NCI-H226 (cell line): ENCODE measurements around the gene PCGF3.
"Not testable (repeated sequence)": the region's sequence is repeated elsewhere in the genome, so short reads cannot be mapped to it uniquely, and the experiment has no call there.

Experiments used
- DNase-seq: peaks from one replicate; pipeline ENCODE4 v3.0.0-alpha.2; 2015

Gene PCGF3

DNA sequence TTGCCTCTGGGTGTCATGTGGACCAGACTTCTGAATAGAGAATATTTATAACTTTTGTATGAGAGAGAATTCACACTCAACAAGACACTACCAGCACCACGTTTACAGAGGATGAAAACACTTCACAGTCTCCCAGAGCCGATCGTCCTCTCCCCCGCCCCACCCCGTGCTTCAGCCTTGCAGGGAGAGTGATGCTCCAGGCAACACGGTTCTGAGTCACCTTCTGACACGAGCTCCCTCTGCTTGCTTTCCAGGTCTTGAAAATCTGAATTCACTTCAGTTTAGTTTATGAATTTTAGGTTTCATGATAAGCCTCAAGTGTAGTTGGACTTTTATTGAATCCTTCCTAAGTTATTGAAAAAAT lies 60.5 kb downstream of the PCGF3 start:
- peak; percentile 60 for DNase-seq

GRCh38 chr4:766559-767283 lies 61.1 kb downstream of the PCGF3 start:
- DNase-seq = no peak

GRCh38 chr4:768076-768475 lies 62.4 kb downstream of the PCGF3 start:
- no peak for DNase-seq

DNA sequence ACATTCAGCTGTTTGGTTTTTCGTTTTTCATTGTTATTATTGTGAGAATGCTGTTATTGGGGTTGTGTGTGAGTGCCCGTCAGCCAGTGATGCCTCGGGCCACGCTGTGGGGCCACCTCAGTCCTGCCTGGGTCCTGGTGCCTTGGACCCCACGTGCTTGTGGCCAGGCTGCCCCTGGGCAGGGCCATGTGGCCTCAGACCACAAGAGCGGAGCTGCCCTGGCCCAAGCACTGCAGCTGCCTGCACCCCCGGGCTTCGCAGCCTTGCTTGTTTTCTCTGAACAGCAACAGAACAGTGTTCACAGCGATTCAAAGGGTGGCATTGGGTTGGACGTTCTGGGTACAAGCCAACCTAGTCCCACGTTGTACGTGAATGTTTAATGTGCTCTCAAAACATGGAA lies 63.4 kb downstream of the PCGF3 start:
- DNase-seq = no peak

- no peak for DNase-seq
These were observed 63.9 kb downstream of the PCGF3 start for GRCh38 chr4:769511-769910.

DNA sequence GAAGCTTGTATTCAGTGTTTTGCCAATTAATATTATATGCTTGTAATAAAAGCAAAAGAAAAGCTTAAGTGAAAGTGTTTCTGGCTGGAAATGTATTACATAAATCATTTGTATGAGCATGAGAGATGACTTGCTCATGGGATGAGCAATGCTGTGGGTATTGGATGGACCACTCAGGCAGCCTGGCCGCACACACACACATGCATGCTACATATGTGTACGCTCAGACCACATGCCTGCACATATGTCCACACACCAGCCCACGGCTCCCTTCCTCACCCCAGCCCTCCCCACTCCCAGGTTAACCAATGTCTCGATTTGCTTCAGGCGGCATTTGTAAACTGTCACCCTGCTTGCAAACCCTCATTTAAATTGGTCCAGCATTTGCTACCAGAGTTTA lies 64.4 kb downstream of the PCGF3 start:
- no peak for DNase-seq

DNA sequence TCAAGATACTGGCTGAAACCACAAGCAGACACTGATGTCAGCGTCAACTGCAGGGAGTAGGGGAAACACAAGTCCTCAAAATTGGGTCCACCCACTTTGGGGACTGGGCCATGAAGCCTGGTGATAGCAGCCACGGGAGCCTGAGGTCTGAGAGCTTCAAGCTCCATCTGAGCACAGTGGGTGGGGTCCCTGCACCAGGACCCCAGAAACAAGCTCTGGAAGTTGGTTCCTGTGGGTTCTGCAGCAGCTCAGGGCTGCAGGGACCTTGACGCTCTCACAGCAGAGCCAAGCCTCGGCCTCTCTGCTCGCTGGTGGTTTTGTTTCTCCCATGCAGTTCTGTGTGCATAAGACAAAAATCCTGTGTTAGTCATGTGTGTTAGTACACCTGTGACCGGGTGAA lies 65.8 kb downstream of the PCGF3 start:
- DNase-seq = no peak

- DNase-seq = no peak
These were observed 66.5 kb downstream of the PCGF3 start for GRCh38 chr4:772118-772517.

- DNase-seq = no peak
These were observed 67.1 kb downstream of the PCGF3 start for GRCh38 chr4:772776-773175.

DNA sequence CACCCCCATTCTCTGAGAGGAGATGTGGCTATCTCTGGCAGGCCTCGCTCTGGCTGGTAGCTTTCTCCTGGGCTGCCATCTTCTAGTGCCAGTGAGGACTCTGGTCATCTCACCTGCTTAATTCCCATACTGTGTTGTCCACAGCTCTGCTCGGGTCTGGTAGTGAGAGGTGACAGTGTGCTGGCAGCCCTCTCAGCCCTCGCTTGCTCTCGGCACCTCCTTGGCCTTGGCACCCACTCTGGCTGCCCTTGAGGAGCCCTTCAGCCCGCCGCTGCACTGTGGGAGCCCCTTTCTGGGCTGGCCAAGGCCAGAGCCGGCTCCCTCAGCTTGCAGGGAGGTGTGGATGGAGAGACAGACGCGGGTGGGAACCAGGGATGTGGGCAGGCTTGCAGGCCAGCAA lies 67.6 kb downstream of the PCGF3 start:
- no peak for DNase-seq

DNA sequence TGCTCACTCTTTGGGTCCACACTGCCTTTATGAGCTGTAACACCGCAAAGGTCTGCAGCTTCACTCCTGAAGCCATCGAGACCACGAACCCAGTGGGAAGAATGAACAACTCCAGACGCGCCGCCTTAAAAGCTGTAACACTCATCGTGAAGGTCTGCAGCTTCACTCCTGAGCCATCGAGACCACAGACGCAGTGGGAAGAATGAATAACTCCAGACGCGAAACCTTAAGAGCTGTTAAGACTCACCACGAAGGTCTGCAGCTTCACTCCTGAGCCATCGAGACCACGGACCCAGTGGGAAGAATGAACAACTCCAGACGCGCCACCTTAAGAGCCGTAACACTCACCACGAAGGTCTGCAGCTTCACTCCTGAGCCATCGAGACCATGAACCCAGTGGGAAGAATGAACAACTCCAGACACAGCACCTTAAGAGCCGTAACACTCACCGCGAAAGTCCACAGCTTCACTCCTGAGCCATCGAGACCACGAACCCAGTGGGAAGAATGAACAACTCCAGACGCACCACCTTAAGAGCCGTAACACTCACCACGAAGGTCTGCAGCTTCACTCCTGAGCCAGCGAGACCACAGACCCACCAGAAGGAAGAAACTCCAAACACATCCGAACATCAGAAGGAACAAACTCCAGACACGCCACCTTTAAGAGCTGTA lies 68.9 kb downstream of the PCGF3 start:
- not testable (repeated sequence) for DNase-seq

DNA sequence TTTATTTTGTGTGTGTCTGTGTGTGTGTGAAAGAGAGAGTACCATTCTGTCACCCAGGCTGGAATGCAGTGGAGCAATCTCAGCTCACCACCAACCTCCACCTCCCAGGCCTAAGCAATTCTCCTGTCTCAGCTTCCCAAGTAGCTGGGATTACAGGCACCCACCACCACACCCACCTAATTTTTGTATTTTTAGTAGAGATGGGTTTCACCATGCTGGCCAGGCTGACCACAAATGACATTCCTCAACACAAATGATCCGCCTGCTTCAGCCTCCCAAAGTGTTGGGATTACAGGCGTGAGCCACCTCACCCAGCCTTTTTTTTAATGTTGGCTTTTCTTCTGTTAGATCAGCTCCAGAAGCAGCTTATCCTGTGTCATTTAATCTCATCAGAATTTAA lies 69.9 kb downstream of the PCGF3 start:
- DNase-seq = not testable (repeated sequence)

- no peak for DNase-seq
These were observed 71.3 kb downstream of the PCGF3 start for GRCh38 chr4:776743-777441.

DNA sequence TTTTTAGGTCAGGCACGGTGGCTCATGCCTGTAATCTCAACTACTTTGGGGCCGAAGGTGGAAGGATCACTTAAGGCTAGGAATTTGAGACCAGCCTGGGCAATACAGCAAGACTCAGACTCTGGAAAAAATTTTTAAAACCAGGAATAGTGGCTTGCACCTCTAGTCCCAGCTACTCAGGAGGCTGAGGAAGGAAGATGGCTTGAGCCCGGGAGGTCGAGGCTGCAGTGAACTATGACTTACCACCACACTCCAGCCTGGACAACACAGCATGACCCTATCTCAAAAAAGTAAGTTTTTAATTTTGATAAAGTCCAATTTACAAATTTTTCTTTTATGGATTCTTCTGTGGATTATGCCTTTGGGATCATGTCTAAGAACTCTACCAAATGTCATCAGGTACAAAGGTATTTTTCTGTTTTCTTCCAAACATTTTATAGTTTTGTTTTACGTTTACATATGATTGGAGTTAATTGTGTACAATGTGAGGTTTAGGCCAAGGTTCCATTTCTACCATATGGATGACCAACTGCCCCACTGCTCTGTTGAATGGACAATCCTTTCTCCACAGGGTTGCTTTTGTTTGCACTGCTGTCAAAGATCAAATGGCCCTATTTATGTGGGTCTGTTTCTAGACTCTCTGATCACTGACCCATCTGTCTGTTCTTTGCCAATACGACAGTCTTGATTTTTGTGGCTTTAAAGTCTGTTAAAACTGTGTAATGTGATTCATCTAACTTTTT lies 72.1 kb downstream of the PCGF3 start:
- DNase-seq = no peak

DNA sequence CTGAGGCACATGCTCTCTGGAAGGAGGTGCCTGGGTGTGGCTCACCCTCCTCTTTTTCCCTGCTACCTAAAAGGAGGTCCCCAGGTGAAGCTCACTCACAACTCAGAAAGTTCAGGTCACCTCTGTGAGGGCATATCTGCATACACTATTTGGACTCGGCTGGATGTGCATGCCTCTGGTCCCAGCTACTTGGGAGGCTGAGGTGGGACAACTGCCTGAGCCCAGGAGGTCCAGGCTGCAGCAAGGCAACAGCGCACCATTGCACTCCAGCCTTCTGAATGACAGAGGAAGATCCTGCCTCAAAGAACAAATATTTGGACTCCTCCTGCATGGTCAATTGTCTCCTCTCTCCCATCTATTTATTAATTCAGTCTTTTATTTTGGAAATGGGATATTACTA lies 73.9 kb downstream of the PCGF3 start:
- no peak for DNase-seq

- DNase-seq = not testable (repeated sequence)
These were observed 74.6 kb downstream of the PCGF3 start for GRCh38 chr4:780255-780654.

GRCh38 chr4:780716-781492 lies 75.3 kb downstream of the PCGF3 start:
- no peak for DNase-seq

- peak; percentile 96 for DNase-seq
These were observed 76.0 kb downstream of the PCGF3 start for GRCh38 chr4:781493-782216.

DNA sequence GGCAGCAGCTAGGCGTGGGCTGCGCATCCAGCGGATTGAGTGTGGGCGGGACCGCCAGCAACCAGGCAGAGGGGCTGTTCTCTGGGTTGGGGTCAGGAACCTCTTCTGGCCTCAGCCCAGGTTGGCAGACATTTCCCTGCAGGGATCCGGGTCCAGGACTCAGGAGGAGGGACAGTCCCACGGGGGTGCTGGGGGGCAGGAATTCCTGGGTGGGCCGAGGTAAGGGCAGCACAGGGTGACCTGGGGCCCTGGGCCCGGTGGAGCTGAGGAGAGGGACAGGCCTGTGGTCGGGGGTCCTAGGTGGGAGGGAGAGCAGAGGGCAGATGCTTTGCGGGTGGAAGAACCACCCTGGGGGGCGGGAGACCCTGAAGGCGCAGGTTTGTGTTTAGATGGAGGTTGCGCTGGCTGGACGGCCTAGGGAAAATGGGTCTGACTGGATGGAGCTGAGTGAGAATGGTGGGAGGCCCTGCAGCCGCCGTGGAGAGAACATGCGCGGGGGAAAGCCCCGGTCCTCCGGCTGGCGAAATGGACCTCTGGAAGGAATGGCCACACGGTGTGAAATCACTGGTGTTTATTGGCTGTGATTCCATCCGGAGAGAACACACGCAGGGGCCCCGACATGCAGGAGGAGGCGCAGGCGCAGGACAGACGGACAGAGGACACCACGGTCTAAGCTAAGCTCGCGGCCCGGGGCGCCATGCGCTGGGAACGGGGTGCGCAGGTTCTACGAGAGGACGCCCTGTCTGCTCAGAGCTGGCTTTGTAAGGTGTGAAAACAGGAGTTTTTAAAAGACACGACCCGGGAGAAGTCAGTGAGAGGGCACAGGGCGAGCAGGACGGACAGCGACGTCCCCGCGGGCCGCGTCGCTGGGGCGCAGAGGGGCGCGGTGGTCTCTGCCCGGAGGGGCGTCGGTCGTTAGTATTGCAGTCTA lies 79.0 kb downstream of the PCGF3 start:
- no peak for DNase-seq

GRCh38 chr4:785332-786073 lies 79.9 kb downstream of the PCGF3 start:
- DNase-seq = no peak
